Dermis microvascular lymphatic vessel endothelial cell (primary cell): ENCODE measurements around the gene ZNF791. TPM values are rescaled to one million over a fixed set of nuclear protein-coding genes. Genes with fewer than 3 reads are reported as not detected.
"Not testable (repeated sequence)": the region's sequence is repeated elsewhere in the genome, so short reads cannot be mapped to it uniquely, and the experiment has no call there.

Experiments
- DNase-seq, 2 donors: peaks; one replicate each; pipeline versions ENCODE4 v3.0.0 to v3.0.0-alpha.2; 2010; ENCODE audit warnings: low read depth in 2 of 2
- total RNA-seq: library from RNA; depleted of rRNA; stranded (reverse); fragments of >200 nt; gene quantifications from 2 replicates; pipeline ENCODE4 v1.2.1, GENCODE V29; 2014

ZNF791 gene
- total RNA-seq, 1 donor from 2014 or later = 11.2 TPM

GRCh38 chr19:12667731-12668302 lies 57.1 kb downstream of the ZNF791 start:
- DNase-seq = no peak

DNA sequence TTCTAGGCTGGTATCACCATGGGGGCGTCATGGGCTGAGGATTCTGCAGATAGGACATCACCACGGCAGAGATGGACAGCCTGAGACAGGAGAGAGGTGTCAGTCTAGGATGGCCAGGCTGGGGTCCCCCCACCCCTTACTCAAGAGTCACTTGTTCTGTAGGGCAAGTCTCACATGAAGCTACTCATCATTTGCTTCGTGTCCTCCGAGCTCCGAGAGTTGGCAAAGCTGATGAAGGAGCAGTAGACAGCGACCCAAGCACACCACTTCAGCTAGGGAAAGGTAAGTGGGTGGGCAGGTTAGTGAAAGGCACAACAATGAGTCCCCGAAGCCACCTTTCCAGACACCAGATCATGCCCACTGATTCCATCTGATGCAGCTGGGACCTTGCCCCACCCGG lies 57.6 kb downstream of the ZNF791 start:
- DNase-seq = no peak

- peak; percentile 22 to 68 for DNase-seq
Measured at GRCh38 chr19:12668932-12669269, 58.2 kb downstream of the ZNF791 start.

GRCh38 chr19:12669270-12670158 lies 58.8 kb downstream of the ZNF791 start:
- DNase-seq = peak; percentile 83 to 89

DNA sequence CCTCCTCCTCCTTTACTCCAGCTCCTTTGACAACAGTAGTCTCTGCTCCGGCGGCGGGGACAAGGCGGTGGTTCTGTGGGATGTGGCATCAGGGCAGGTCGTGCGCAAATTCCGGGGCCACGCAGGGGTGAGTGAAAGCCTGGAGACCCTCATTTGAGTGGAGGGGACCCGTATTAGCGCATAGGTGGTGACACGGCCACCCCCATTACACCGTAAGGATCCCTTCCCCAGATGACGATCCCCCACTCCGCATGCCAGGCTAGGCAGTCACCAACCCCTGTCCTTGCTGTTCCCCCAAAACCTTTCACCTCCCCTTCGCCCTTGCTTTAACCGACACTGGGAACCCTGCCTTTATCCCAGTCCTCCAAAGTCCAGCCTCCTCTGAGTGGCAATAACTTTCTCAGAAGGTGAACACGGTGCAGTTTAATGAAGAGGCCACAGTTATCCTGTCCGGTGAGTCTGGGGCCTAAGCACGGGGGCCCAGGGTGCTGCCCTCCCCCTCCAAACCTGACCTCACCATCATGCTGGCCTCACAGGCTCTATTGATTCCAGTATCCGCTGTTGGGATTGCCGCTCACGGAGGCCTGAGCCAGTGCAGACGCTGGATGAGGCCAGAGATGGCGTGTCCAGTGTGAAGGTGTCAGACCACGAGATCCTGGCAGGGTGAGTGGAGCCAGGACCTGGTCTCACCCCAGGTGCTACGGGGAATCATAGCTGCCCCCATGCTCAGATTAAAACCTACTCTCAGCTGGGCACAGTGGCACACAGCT lies 59.6 kb downstream of the ZNF791 start:
- DNase-seq = no peak

DNA sequence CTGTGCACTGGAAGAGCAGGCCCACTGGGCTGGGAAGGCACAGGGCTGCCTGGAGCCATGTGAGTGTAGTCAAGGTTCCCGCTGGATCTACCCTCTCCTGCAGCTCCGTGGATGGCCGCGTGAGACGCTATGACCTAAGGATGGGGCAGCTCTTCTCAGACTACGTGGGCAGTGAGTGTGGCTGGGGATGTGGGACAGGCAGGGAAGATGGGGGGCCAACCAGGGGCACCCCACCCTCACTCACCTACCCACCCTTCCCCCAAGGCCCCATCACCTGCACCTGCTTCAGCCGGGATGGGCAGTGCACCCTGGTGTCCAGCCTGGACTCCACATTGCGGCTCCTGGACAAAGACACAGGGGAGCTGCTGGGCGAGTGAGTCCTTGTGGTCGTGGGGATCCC lies 62.0 kb downstream of the ZNF791 start:
- DNase-seq = no peak

DNA sequence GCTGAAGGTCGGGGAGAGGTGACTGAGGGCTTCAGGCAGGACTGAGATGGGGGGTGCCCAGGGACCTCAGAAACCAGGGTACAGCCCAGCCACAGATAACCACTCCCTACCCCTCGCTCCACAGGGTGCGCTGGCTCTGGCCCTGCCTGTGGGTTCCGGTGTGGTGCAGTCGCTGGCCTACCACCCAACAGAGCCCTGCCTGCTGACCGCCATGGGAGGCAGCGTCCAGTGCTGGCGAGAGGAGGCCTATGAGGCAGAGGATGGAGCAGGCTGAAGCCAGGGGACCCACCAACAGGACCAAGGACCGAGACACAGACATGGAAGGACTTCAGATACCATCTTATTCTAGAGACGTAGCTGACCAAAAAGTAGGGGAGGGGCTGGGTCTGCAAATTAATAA lies 64.7 kb downstream of the ZNF791 start:
- DNase-seq = no peak

DNA sequence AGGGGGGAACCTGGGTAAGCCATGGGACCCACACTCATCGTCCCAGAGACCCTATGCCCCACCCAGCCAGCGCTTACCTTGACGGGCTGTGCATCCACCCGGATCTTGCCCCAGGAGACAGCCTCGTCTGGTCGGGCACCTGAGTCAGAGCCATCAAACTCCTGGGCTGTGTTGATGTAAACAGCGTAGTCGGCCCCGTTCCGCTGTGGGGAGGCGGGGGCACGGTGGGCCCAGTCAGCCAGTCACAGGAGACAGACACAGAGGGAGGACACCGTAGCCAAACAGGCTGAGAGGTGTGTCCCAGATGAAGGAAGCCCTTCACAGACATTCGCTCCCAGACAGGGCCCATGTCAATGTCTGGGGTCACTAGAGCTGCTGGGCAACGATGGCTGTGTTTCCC lies 65.2 kb downstream of the ZNF791 start:
- DNase-seq = no peak

- DNase-seq = peak; percentile 55 to 70
Measured at GRCh38 chr19:12676384-12676792, 65.7 kb downstream of the ZNF791 start.

DNA sequence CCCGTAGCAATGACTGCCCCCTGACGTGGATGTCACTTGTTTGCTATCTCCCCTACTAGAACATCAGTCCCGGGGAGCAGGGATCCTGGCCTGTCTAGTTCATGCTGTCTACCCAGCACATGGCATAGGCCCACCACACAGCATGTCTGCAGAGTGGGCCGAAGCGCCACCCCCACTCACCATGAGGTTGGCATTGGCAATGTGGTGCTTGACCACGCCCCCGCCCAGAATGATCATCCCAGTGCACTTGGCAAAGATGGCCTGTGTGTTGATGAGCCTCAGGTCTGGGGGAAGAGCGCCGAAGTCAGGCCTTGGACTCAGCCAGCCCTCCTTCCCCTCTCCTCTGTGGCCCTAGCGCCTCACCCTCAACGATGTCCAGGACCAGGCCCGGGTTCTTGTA lies 66.2 kb downstream of the ZNF791 start:
- DNase-seq = no peak

GRCh38 chr19:12678039-12678438 lies 67.3 kb downstream of the ZNF791 start:
- DNase-seq = not testable (repeated sequence)

- DNase-seq = no peak
Measured at GRCh38 chr19:12680034-12680433, 69.3 kb downstream of the ZNF791 start.

- DNase-seq = peak; percentile 98
Measured at GRCh38 chr19:12681074-12681987, 70.6 kb downstream of the ZNF791 start, which contains the start of gene DHPS. TSS of gene DHPS (minus strand) at chr19:12681880. CDS start at chr19:12681766, 114 bp downstream.

Other genes with a start within 250 kb of the ZNF791 start
- 1.3 and 1.4 TPM in 2 replicates for gene ZNF442, start 245.2 kb upstream of the ZNF791 start, total RNA-seq
- 4.6 and 6.6 TPM in 2 replicates for gene ZNF799, start 209.6 kb upstream of the ZNF791 start, total RNA-seq
- gene ZNF443, start 169.9 kb upstream of the ZNF791 start, total RNA-seq = 4.5 and 6.7 TPM in 2 replicates
- gene ZNF709, start 126.1 kb upstream of the ZNF791 start, total RNA-seq = 3.1 and 3.5 TPM in 2 replicates
- gene ZNF564, start 59.4 kb upstream of the ZNF791 start, total RNA-seq = 6.5 and 8.6 TPM in 2 replicates
- 6.5 and 6.8 TPM in 2 replicates for gene ZNF490, start 107 bp upstream of the ZNF791 start, total RNA-seq
- 35.4 and 68.9 TPM in 2 replicates for gene MAN2B1, start 55.8 kb downstream of the ZNF791 start, total RNA-seq
- gene WDR83, start 55.9 kb downstream of the ZNF791 start, total RNA-seq = 5.8 and 6.7 TPM in 2 replicates
- 46.1 and 53.2 TPM in 2 replicates for gene DHPS, start 71.0 kb downstream of the ZNF791 start, total RNA-seq
- not detected in 2 replicates for gene GNG14, start 77.1 kb downstream of the ZNF791 start, total RNA-seq
- gene FBXW9, start 85.7 kb downstream of the ZNF791 start, total RNA-seq = 6.2 and 9.0 TPM in 2 replicates
- 14.2 and 34.3 TPM in 2 replicates for gene TNPO2, start 113.0 kb downstream of the ZNF791 start, total RNA-seq
- gene TRIR, start 123.8 kb downstream of the ZNF791 start, total RNA-seq = 120 and 166 TPM in 2 replicates
- gene GET3, start 126.6 kb downstream of the ZNF791 start, total RNA-seq = 82.2 and 92.3 TPM in 2 replicates
- gene BEST2, start 140.9 kb downstream of the ZNF791 start, total RNA-seq = not detected in 2 replicates
- gene HOOK2, start 164.6 kb downstream of the ZNF791 start, total RNA-seq = 6.2 and 12.0 TPM in 2 replicates
- 71.4 and 164 TPM in 2 replicates for gene JUNB, start 180.6 kb downstream of the ZNF791 start, total RNA-seq
- gene PRDX2, start 190.9 kb downstream of the ZNF791 start, total RNA-seq = 199 and 256 TPM in 2 replicates
- gene THSD8, start 191.1 kb downstream of the ZNF791 start, total RNA-seq = not detected in 2 replicates
- 15.0 and 16.6 TPM in 2 replicates for gene RNASEH2A, start 195.7 kb downstream of the ZNF791 start, total RNA-seq
- not detected in 2 replicates for gene RTBDN, start 223.7 kb downstream of the ZNF791 start, total RNA-seq
- 0.26 and 1.1 TPM in 2 replicates for gene MAST1, start 227.6 kb downstream of the ZNF791 start, total RNA-seq